ENCODE results near the gene C6orf163. TPM values are rescaled to one million over a fixed set of nuclear protein-coding genes. Genes with fewer than 3 reads are reported as not detected.

The C6orf163 gene
- total and polyA plus RNA-seq, 2 of the 13 experiments (the other 11 are each of a cell fraction or from before 2014, with no cell fraction given): 0.62 to 1.8 TPM

DNA sequence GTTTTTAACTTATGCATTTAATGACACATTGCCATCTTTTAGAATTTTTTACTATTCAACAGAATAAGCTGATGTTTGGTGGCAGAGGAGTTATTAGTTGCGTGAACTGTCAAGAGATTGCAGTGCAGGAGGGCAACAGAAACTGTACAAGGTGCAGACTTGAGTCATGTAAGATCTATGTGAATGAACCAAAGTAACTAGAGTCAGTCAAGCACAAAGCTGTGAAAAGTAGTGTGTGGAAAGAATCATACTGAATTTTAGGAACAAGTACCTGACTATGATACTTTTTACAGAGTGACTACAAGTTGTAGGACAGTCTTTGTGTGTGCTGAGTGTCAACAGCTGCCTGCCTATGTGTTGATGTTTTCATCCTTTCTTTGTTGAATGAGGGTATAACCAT lies 2.7 kb upstream of the C6orf163 start:
- H2AFZ ChIP-seq (ENCODE audit: low read length): no peak overlapping the region
- H3K9ac ChIP-seq (ENCODE audit: insufficient read depth, low read depth, low read length): no peak overlapping the region
- no peaks in the 10 kb centered on the region for H4K20me1 ChIP-seq (ENCODE audit: insufficient read depth, low read length)
- no peak overlapping the region; the same call in 1 of the 2 replicates for H3K4me2 ChIP-seq (ENCODE audit: low read depth, low read length)
- no peak overlapping the region for H3K27ac ChIP-seq (ENCODE audit: extremely low read length, insufficient read depth, low read length)
- no peaks in the 10 kb centered on the region for H3K9me3 ChIP-seq (ENCODE audit: low read length)
- TF ChIP-seq SSRP1 (CRISPR knock-in tag; IDR thresholded peaks at IDR 0.05) (no peak), ELF4 (CRISPR knock-in tag; IDR thresholded peaks at IDR 0.05; ENCODE audit: borderline replicate concordance) (no peak), ZNF331 (CRISPR knock-in tag; IDR thresholded peaks at IDR 0.05) (no peak), ZIK1 (CRISPR knock-in tag; IDR thresholded peaks at IDR 0.05; ENCODE audit: borderline replicate concordance, low read depth) (no peak), NCOA5 (CRISPR knock-in tag; IDR thresholded peaks at IDR 0.05) (no peak), BRD4 (CRISPR knock-in tag; IDR thresholded peaks at IDR 0.05) (no peak), ZNF619 (CRISPR knock-in tag; IDR thresholded peaks at IDR 0.05) (no peak), CENPBD1 (CRISPR knock-in tag; IDR thresholded peaks at IDR 0.05; ENCODE audit: borderline replicate concordance, low read depth) (no peak), PHB2 (IDR thresholded peaks at IDR 0.05; ENCODE audit: partially characterized antibody) (no peak), BCLAF1 (IDR thresholded peaks at IDR 0.05) (no peak), GRHL1 (CRISPR knock-in tag; conservative IDR thresholded peaks at IDR 0.05) (no peak), ATM (IDR thresholded peaks at IDR 0.05; ENCODE audit: borderline replicate concordance) (no peak), FOXO1 (CRISPR knock-in tag; IDR thresholded peaks at IDR 0.05) (no peak), ETV6 (CRISPR knock-in tag; conservative IDR thresholded peaks at IDR 0.05) (no peak), RBFOX2 (IDR thresholded peaks at IDR 0.05; ENCODE audit: low read depth, low read length) (no peak)
- TF ChIP-seq, protein P1, sequence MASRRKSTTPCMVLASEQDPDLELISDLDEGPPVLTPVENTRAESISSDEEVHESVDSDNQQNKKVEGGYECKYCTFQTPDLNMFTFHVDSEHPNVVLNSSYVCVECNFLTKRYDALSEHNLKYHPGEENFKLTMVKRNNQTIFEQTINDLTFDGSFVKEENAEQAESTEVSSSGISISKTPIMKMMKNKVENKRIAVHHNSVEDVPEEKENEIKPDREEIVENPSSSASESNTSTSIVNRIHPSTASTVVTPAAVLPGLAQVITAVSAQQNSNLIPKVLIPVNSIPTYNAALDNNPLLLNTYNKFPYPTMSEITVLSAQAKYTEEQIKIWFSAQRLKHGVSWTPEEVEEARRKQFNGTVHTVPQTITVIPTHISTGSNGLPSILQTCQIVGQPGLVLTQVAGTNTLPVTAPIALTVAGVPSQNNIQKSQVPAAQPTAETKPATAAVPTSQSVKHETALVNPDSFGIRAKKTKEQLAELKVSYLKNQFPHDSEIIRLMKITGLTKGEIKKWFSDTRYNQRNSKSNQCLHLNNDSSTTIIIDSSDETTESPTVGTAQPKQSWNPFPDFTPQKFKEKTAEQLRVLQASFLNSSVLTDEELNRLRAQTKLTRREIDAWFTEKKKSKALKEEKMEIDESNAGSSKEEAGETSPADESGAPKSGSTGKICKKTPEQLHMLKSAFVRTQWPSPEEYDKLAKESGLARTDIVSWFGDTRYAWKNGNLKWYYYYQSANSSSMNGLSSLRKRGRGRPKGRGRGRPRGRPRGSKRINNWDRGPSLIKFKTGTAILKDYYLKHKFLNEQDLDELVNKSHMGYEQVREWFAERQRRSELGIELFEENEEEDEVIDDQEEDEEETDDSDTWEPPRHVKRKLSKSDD (CRISPR knock-in tag; IDR thresholded peaks at IDR 0.05; ENCODE audit: low read depth): no peak
- TF ChIP-seq, protein P2, sequence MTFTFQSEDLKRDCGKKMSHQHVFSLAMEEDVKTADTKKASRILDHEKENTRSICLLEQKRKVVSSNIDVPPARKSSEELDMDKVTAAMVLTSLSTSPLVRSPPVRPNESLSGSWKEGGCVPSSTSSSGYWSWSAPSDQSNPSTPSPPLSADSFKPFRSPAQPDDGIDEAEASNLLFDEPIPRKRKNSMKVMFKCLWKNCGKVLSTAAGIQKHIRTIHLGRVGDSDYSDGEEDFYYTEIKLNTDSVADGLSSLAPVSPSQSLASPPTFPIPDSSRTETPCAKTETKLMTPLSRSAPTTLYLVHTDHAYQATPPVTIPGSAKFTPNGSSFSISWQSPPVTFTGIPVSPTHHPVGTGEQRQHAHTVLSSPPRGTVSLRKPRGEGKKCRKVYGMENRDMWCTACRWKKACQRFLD (CRISPR knock-in tag; IDR thresholded peaks at IDR 0.05; ENCODE audit: borderline replicate concordance): no peak
- POLR2A ChIA-PET: no interaction called here
- no peaks in the 10 kb centered on the region for H3K36me3 ChIP-seq (replicated peaks in 1 of 2; ENCODE audit: control insufficient read depth in 1 of 2, insufficient read depth in 2 of 2, low read length in 2 of 2)
- peaks cover 36% of the 10 kb centered on the region for H3K4me1 ChIP-seq (ENCODE audit: insufficient read depth, low read length)
- CTCF ChIA-PET (ENCODE audit: low intra/inter-chr PET ratio, low total read pairs): no interaction called here
- FAIRE-seq (no peak), DNase-seq (ENCODE audit: low spot score) (no peak), ATAC-seq (peak; percentile 61)
- no peaks in the 10 kb centered on the region for H3K27me3 ChIP-seq (ENCODE audit: control insufficient read depth in 1 of 2, insufficient read depth in 2 of 2, low read length in 2 of 2)
- in situ Hi-C loops (cut with HindIII; ENCODE audit: extremely low pct_ligation_motif_present, low pct_unique_long_range_greater_than_20kb): no loop called here
- intact Hi-C loops (cut with micrococcal nuclease; ENCODE audit: unreplicated experiment): no loop called here
- no peaks in the 10 kb centered on the region for H3K79me2 ChIP-seq (ENCODE audit: insufficient read depth, low read length)
- WGBS (ENCODE audit: low lambda C conversion rate): 98% methylated on average over 1 of the region's 1 CpG
- H3K4me3 ChIP-seq (replicated peaks in 1 of 3; ENCODE audit: insufficient read depth in 1 of 3, low read depth in 2 of 3, low read length in 3 of 3): no peak overlapping the region
- BruUV-seq (replicated peaks): no TSS peak
